Mesothelial cell of epicardium (in vitro differentiated cells): ENCODE data around the gene GUCD1. TPM values are rescaled to one million over a fixed set of nuclear protein-coding genes. Genes with fewer than 3 reads are reported as not detected.

Source experiments
- DNase-seq, 2 experiments: peaks; one replicate each; pipeline ENCODE4 v3.0.0; 2021; ENCODE audit warnings: low spot score in 2 of 2; ENCODE audit not compliant: unreplicated experiment in 2 of 2
- H3K27ac Mint-ChIP-seq: 2 replicates; pipeline ENCODE4 v1.8.0; 2021; ENCODE audit warnings: mixed read lengths
- H3K27me3 Mint-ChIP-seq: 2 replicates; pipeline ENCODE4 v1.8.0; 2021; ENCODE audit warnings: low read depth, mixed read lengths
- H3K36me3 Mint-ChIP-seq: 2 replicates; pipeline ENCODE4 v1.8.0; 2021; ENCODE audit warnings: mixed read lengths
- H3K4me1 Mint-ChIP-seq: 2 replicates; pipeline ENCODE4 v1.8.0; 2021; ENCODE audit warnings: mixed read lengths
- H3K4me3 Mint-ChIP-seq: 2 replicates; pipeline ENCODE4 v1.8.0; 2021; ENCODE audit warnings: mild to moderate bottlenecking, moderate library complexity, mixed read lengths
- H3K9me3 Mint-ChIP-seq: 2 replicates; pipeline ENCODE4 v1.8.0; 2021; ENCODE audit warnings: mixed read lengths
- CTCF ChIP-seq: fragments of 200-600 bp; sonication (generic); IDR thresholded peaks from one replicate; pipeline ENCODE4 v1.5.0; 2021; ENCODE audit warnings: antibody characterized with exemption; ENCODE audit not compliant: unreplicated experiment
- total RNA-seq: library from RNA; stranded (reverse); gene quantifications from 3 replicates; pipeline ENCODE4 v1.2.1, GENCODE V29; 2021

Gene GUCD1
- total RNA-seq, 1 donor from 2014 or later: 79.4 TPM

- Mint-ChIP-seq H3K4me3 (no peak overlapping the region), H3K9me3 (no peaks in the 10 kb centered on the region), H3K27ac (no peak overlapping the region), H3K27me3 (peaks cover 4% of the 10 kb centered on the region), H3K4me1 (peaks cover 35% of the 10 kb centered on the region), H3K36me3 (no peaks in the 10 kb centered on the region)
- DNase-seq: no peak
- TF ChIP-seq CTCF: no peak
These were observed 35.4 kb downstream of the GUCD1 start for GRCh38 chr22:24519496-24519895.

- DNase-seq: no peak
- H3K9me3 Mint-ChIP-seq: no peaks in the 10 kb centered on the region
- no peak overlapping the region for H3K27ac Mint-ChIP-seq
- no peak for TF ChIP-seq CTCF
- peaks cover 4% of the 10 kb centered on the region for H3K27me3 Mint-ChIP-seq
- no peak overlapping the region for H3K4me3 Mint-ChIP-seq
- no peaks in the 10 kb centered on the region for H3K36me3 Mint-ChIP-seq
- H3K4me1 Mint-ChIP-seq: peaks cover 30% of the 10 kb centered on the region
These were observed 36.0 kb downstream of the GUCD1 start for GRCh38 chr22:24518771-24519485.

- no peak for TF ChIP-seq CTCF
- DNase-seq: no peak
- H3K36me3 Mint-ChIP-seq: no peaks in the 10 kb centered on the region
- H3K9me3 Mint-ChIP-seq: no peaks in the 10 kb centered on the region
- H3K4me1 Mint-ChIP-seq: peaks cover 23% of the 10 kb centered on the region
- peaks cover 4% of the 10 kb centered on the region for H3K27me3 Mint-ChIP-seq
- H3K27ac Mint-ChIP-seq: no peak overlapping the region
- H3K4me3 Mint-ChIP-seq: no peak overlapping the region
These were observed 36.7 kb downstream of the GUCD1 start for GRCh38 chr22:24518228-24518627.

- Mint-ChIP-seq H3K36me3 (no peaks in the 10 kb centered on the region), H3K27ac (no peak overlapping the region), H3K4me3 (no peak overlapping the region), H3K4me1 (peaks cover 23% of the 10 kb centered on the region), H3K27me3 (peaks cover 4% of the 10 kb centered on the region), H3K9me3 (no peaks in the 10 kb centered on the region)
- no peak for DNase-seq
- TF ChIP-seq CTCF: no peak
These were observed 37.5 kb downstream of the GUCD1 start for GRCh38 chr22:24517446-24517845.

- peak in 1 of 2 experiments; percentile 53 for DNase-seq
- H3K27ac Mint-ChIP-seq: peak overlapping the region; percentile 87
These were observed 38.6 kb downstream of the GUCD1 start for GRCh38 chr22:24516301-24516737.

More at GRCh38 chr22:24516301-24516737, 38.6 kb downstream of the GUCD1 start:
- H3K4me1 Mint-ChIP-seq: peaks cover 21% of the 10 kb centered on the region
- peaks cover 6% of the 10 kb centered on the region for H3K27me3 Mint-ChIP-seq
- TF ChIP-seq CTCF: no peak
- no peaks in the 10 kb centered on the region for H3K9me3 Mint-ChIP-seq
- no peaks in the 10 kb centered on the region for H3K36me3 Mint-ChIP-seq
- H3K4me3 Mint-ChIP-seq: no peak overlapping the region
